ENCODE data around the gene THSD4. TPM values are rescaled to one million over a fixed set of nuclear protein-coding genes. Genes with fewer than 3 reads are reported as not detected.

THSD4 gene
- total RNA-seq, 1 experiment from 2014 or later, result 29.0 TPM

GRCh38 chr15:71822890-71823630 lies 707.8 kb downstream of the THSD4 start:
- no peaks in the 10 kb centered on the region for H3K9me2 ChIP-seq (replicated peaks; ENCODE audit: low read length)
- POLR2A ChIA-PET (ENCODE audit: unreplicated experiment), result no interaction called here
- H3K27ac ChIP-seq (ENCODE audit: low read length), result no peak overlapping the region
- H4K20me1 ChIP-seq (ENCODE audit: low read length), result no peaks in the 10 kb centered on the region
- no peaks in the 10 kb centered on the region for H3K79me2 ChIP-seq (ENCODE audit: low read length)
- no peaks in the 10 kb centered on the region for H3K27me3 ChIP-seq (ENCODE audit: low read length)
- H3K4me1 ChIP-seq (ENCODE audit: insufficient read depth, low read length), result no peaks in the 10 kb centered on the region
- no peak for TF ChIP-seq EZH2 (IDR thresholded peaks at IDR 0.05; ENCODE audit: low read length, unreplicated experiment)
- no peak for TF ChIP-seq EZH2phosphoT487 (IDR thresholded peaks at IDR 0.05; ENCODE audit: borderline replicate concordance, low read length)
- TF ChIP-seq CTCF (conservative IDR thresholded peaks at IDR 0.05; ENCODE audit: low read depth, low read length), result no peak
- ATAC-seq (no peak), DNase-seq (no peak)
- BruUV-seq (replicated peaks), result no TSS peak
- H3K4me2 ChIP-seq (ENCODE audit: low read length), result no peak overlapping the region
- no peak overlapping the region for H3K9ac ChIP-seq (ENCODE audit: low read length)
- no peak overlapping the region for H2AFZ ChIP-seq (ENCODE audit: low read length)
- CTCF ChIA-PET, result no interaction called here
- peaks cover 27% of the 10 kb centered on the region for H3K36me3 ChIP-seq (ENCODE audit: low read depth, low read length)
- no peak overlapping the region for H3K4me3 ChIP-seq (ENCODE audit: low read length)
- intact Hi-C loops (cut with micrococcal nuclease), result no loop called here
- 0 out of 2 replicates have a peak, but pooled peaks cover 7% of the 10 kb centered on the region for H3K9me3 ChIP-seq (ENCODE audit: low read length)
- H3F3A ChIP-seq (ENCODE audit: low read length, unreplicated experiment), result no peaks in the 10 kb centered on the region

- ChIA-PET POLR2A (ENCODE audit: unreplicated experiment) (no interaction called here), CTCF (no interaction called here)
- Histone ChIP-seq H3K9me3 (ENCODE audit: low read length) (0 out of 2 replicates have a peak, but pooled peaks cover 7% of the 10 kb centered on the region), H3K4me2 (ENCODE audit: low read length) (no peak overlapping the region), H4K20me1 (ENCODE audit: low read length) (no peaks in the 10 kb centered on the region), H3K27me3 (ENCODE audit: low read length) (no peaks in the 10 kb centered on the region), H3K4me3 (ENCODE audit: low read length) (no peak overlapping the region), H3K4me1 (ENCODE audit: insufficient read depth, low read length) (no peaks in the 10 kb centered on the region), H3K9ac (ENCODE audit: low read length) (no peak overlapping the region), H3K79me2 (ENCODE audit: low read length) (no peaks in the 10 kb centered on the region), H2AFZ (ENCODE audit: low read length) (no peak overlapping the region), H3K36me3 (ENCODE audit: low read depth, low read length) (peaks cover 27% of the 10 kb centered on the region), H3F3A (ENCODE audit: low read length, unreplicated experiment) (no peaks in the 10 kb centered on the region), H3K27ac (ENCODE audit: low read length) (no peak overlapping the region), H3K9me2 (replicated peaks; ENCODE audit: low read length) (no peaks in the 10 kb centered on the region)
- DNase-seq (no peak), ATAC-seq (no peak)
- TF ChIP-seq EZH2 (IDR thresholded peaks at IDR 0.05; ENCODE audit: low read length, unreplicated experiment), result no peak
- TF ChIP-seq CTCF (conservative IDR thresholded peaks at IDR 0.05; ENCODE audit: low read depth, low read length), result no peak
- no peak for TF ChIP-seq EZH2phosphoT487 (IDR thresholded peaks at IDR 0.05; ENCODE audit: borderline replicate concordance, low read length)
- no TSS peak for BruUV-seq (replicated peaks)
- intact Hi-C loops (cut with micrococcal nuclease), result no loop called here
These were observed 708.5 kb downstream of the THSD4 start for GRCh38 chr15:71823801-71824200.

DNA sequence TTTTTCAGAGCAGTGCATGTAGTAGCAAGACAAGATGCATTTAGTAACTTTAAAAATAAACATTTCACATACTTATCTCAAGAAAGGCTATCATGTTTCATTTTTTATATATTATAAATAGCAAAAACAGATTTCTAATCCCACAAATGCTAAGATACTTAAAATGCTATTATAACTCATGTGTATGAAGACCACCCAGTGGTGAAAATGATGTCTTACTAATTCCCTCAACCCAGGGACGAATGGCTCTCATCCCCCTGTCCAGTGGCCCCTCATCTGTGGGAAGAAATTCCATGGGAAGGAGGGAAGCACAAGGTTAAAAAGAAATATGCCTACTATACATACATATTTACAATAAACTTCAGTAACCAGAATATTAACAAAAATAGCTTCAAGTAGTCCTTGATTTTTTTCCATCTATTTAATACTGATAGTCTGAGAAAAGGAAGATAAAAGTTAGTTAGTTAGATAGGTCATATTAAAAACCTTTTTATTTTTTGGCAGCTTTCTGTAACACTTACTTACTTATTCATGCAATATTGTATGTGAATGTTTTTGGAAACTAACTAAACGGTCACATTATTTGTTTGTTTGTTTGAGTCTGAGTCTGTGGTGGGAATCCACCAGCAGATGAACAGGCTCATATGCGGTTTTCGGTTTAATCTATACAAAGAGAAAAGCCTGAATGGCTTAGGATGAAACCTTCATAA lies 709.9 kb downstream of the THSD4 start:
- no peak overlapping the region for H2AFZ ChIP-seq (ENCODE audit: low read length)
- H3K9me2 ChIP-seq (replicated peaks; ENCODE audit: low read length), result no peaks in the 10 kb centered on the region
- H3K79me2 ChIP-seq (ENCODE audit: low read length), result no peaks in the 10 kb centered on the region
- no peak overlapping the region for H3K4me3 ChIP-seq (ENCODE audit: low read length)
- H3K27me3 ChIP-seq (ENCODE audit: low read length), result no peaks in the 10 kb centered on the region
- intact Hi-C loops (cut with micrococcal nuclease), result no loop called here
- no peaks in the 10 kb centered on the region for H3K4me1 ChIP-seq (ENCODE audit: insufficient read depth, low read length)
- H4K20me1 ChIP-seq (ENCODE audit: low read length), result no peaks in the 10 kb centered on the region
- H3K9ac ChIP-seq (ENCODE audit: low read length), result no peak overlapping the region
- ATAC-seq (no peak), DNase-seq (no peak)
- H3F3A ChIP-seq (ENCODE audit: low read length, unreplicated experiment), result no peaks in the 10 kb centered on the region
- no peak overlapping the region for H3K4me2 ChIP-seq (ENCODE audit: low read length)
- TF ChIP-seq EZH2phosphoT487 (IDR thresholded peaks at IDR 0.05; ENCODE audit: borderline replicate concordance, low read length) (no peak), CTCF (conservative IDR thresholded peaks at IDR 0.05; ENCODE audit: low read depth, low read length) (no peak), EZH2 (IDR thresholded peaks at IDR 0.05; ENCODE audit: low read length, unreplicated experiment) (no peak)
- H3K36me3 ChIP-seq (ENCODE audit: low read depth, low read length), result peaks cover 27% of the 10 kb centered on the region
- POLR2A ChIA-PET (ENCODE audit: unreplicated experiment), result no interaction called here
- no TSS peak for BruUV-seq (replicated peaks)
- H3K9me3 ChIP-seq (ENCODE audit: low read length), result 0 out of 2 replicates have a peak, but pooled peaks cover 7% of the 10 kb centered on the region
- CTCF ChIA-PET, result no interaction called here
- H3K27ac ChIP-seq (ENCODE audit: low read length), result no peak overlapping the region
